GM12878 (cell line): ENCODE data around the gene PASK. TPM values are rescaled to one million over a fixed set of nuclear protein-coding genes. Genes with fewer than 3 reads are reported as not detected.

ENCODE experiments used
- ATAC-seq: fragments of 200-7000 bp; cut with Tn5 transposase; 3 replicates; pipeline ENCODE4 v1.9.1; 2020; ENCODE audit warnings: mild to moderate bottlenecking, moderate library complexity
- BruUV-seq: library from RNA; stranded (reverse); fragments of 400-500 nt; replicated peaks from 2 replicates; lab custom pipeline; 2021; lab: Mats Ljungman, UMichigan
- CTCF ChIA-PET: fragments of 300-600 bp; sonication (Branson Sonifier 250); formaldehyde crosslinking; extraction: SDS; loops from one replicate; lab custom pipeline; 2021; ENCODE audit warnings: inconsistent platforms; lab: Yijun Ruan, JAX
- POLR2A ChIA-PET: fragments of 350-600 bp; formaldehyde crosslinking; extraction: SDS; loops from one replicate; lab custom pipeline; 2021; ENCODE audit warnings: inconsistent platforms; lab: Charles Lee
- RAD21 ChIA-PET: fragments of 300-600 bp; sonication (Branson Sonifier 250); formaldehyde crosslinking; loops from one replicate; lab custom pipeline; 2023; ENCODE audit warnings: antibody characterized with exemption; ENCODE audit not compliant: unreplicated experiment; lab: Charles Lee
- SMC1A ChIA-PET: fragments of 300-600 bp; sonication (Branson Sonifier 250); formaldehyde crosslinking; loops from one replicate; lab custom pipeline; 2023; ENCODE audit not compliant: unreplicated experiment, uncharacterized antibody; lab: Charles Lee
- DNase-seq: peaks from one replicate; pipeline ENCODE4 v3.0.0-alpha.2; 2011; ENCODE audit warnings: low read depth, low spot score
- FAIRE-seq: peaks from 3 replicates; lab custom pipeline; 2011; peaks lifted over from hg19 to GRCh38; lab: Jason Lieb, UNC
- H2AFZ ChIP-seq: 2 replicates; pipeline ENCODE4 v1.6.0; 2011; ENCODE audit warnings: low read depth, low read length, control low read depth; ENCODE audit not compliant: control insufficient read depth
- H3K27ac ChIP-seq: 2 replicates; pipeline ENCODE4 v1.5.1; 2011; ENCODE audit warnings: control low read depth; ENCODE audit not compliant: control insufficient read depth, insufficient read depth
- H3K27me3 ChIP-seq, 2 experiments: replicated peaks in 1 of 2; 2 replicates each; pipeline versions ENCODE4 v1.6.0 to v1.6.1; 2011; ENCODE audit warnings: low read length in 1 of 2; ENCODE audit not compliant: control insufficient read depth in 2 of 2, insufficient read depth in 2 of 2
- H3K36me3 ChIP-seq, 2 experiments: 2 replicates each; pipeline ENCODE4 v1.5.1; 2011; ENCODE audit warnings: low read length in 1 of 2; ENCODE audit not compliant: control insufficient read depth in 2 of 2, insufficient read depth in 2 of 2
- H3K4me1 ChIP-seq: 2 replicates; pipeline ENCODE4 v1.6.1; 2011; ENCODE audit warnings: mild to moderate bottlenecking, low read length, moderate library complexity, mixed read lengths; ENCODE audit not compliant: control insufficient read depth, insufficient read depth
- H3K4me2 ChIP-seq: 2 replicates; pipeline ENCODE4 v1.6.0; 2011; ENCODE audit warnings: control low read depth; ENCODE audit not compliant: control insufficient read depth, insufficient read depth
- H3K4me3 ChIP-seq: fragments of 200-600 bp; sonication (generic); 2 replicates; pipeline ENCODE4 v1.5.1; 2016
- H3K79me2 ChIP-seq: 2 replicates; pipeline ENCODE4 v1.6.0; 2011; ENCODE audit warnings: low read length; ENCODE audit not compliant: control insufficient read depth, insufficient read depth
- H3K9ac ChIP-seq: 2 replicates; pipeline ENCODE4 v1.8.0; 2011; ENCODE audit warnings: low read length, control low read depth, mixed read lengths; ENCODE audit not compliant: control insufficient read depth, insufficient read depth
- H3K9me3 ChIP-seq: replicated peaks from 3 replicates; pipeline ENCODE4 v1.5.1; 2011; ENCODE audit warnings: mild to moderate bottlenecking, low read length; ENCODE audit not compliant: control insufficient read depth, insufficient read depth
- H4K20me1 ChIP-seq: 2 replicates; pipeline ENCODE4 v1.6.0; 2011; ENCODE audit not compliant: control insufficient read depth, insufficient read depth
- MLLT1 ChIP-seq: fragments of 450-650 bp; IDR thresholded peaks from 2 replicates; pipeline ENCODE4 v1.6.1; 2016; ENCODE audit warnings: mild to moderate bottlenecking
- ZBTB33 ChIP-seq: fragments of 450-650 bp; IDR thresholded peaks from 2 replicates; pipeline ENCODE4 v1.6.1; 2017; ENCODE audit warnings: mild to moderate bottlenecking
- WGBS: methylation state at CpG from one replicate; pipeline ENCODE4 v1.1.6; 2016; ENCODE audit warnings: low lambda C conversion rate; ENCODE audit not compliant: insufficient replicate concordance, insufficient coverage; ENCODE audit errors: missing lambda C conversion rate; 5-methylcytosine and 5-hydroxymethylcytosine counted together
- in situ Hi-C: fragments of 300-500 bp; cut with MboI; formaldehyde crosslinking; loops from 9 replicates; pipeline ENCODE4 v1.14.3; 2018; ENCODE audit warnings: mixed read lengths
- intact Hi-C: fragments of 100-400 bp; cut with micrococcal nuclease; formaldehyde crosslinking; loops from one replicate; pipeline ENCODE4 v1.14.2; 2022; ENCODE audit not compliant: unreplicated experiment
- polyA plus RNA-seq, 11 experiments: library from polyadenylated mRNA; depleted of rRNA in 4 of 11; unstranded in 6 of 11; stranded (reverse) in 5 of 11; fragments of >200 nt; fragmentation: Nextera tagmentation in 4 of 11; fragmentation: Illumina TruSeq in 1 of 11; extraction: Ambion mirVana in 4 of 11; extraction: Trizol in 1 of 11; gene quantifications; 1 replicate in 1 of 11; 2 replicates in 10 of 11; pipeline versions ENCODE4 v1.2.1 to v1.2.3, GENCODE V29; 2011 to 2016; ENCODE audit warnings: inconsistent platforms in 2 of 11, missing spikeins in 2 of 11, low read depth in 1 of 11
- total RNA-seq, 4 experiments: library from RNA; depleted of rRNA in 3 of 4; stranded (reverse); fragments of >200 nt in 3 of 4; fragmentation: Illumina TruSeq in 1 of 4; extraction: Trizol in 1 of 4; gene quantifications; 2 replicates each; pipeline versions ENCODE4 v1.2.1 to v1.2.3, GENCODE V29; 2013 to 2021

The PASK gene
- total and polyA plus RNA-seq, 10 of the 15 experiments (the other 5 are each of a cell fraction or from before 2014, with no cell fraction given): 9.6 to 62.2 (median 28.5) TPM

- Histone ChIP-seq H3K27me3 (no peaks in the 10 kb centered on the region), H3K4me1 (no peaks in the 10 kb centered on the region), H3K4me2 (no peak overlapping the region), H3K27ac (no peak overlapping the region), H3K4me3 (no peak overlapping the region), H2AFZ (no peak overlapping the region), H3K79me2 (peaks cover 6% of the 10 kb centered on the region), H3K9ac (no peak overlapping the region), H3K9me3 (peaks cover 3% of the 10 kb centered on the region), H4K20me1 (no peaks in the 10 kb centered on the region), H3K36me3 (peaks cover 18 to 23% of the 10 kb centered on the region in 2 experiments; a peak in 3 of 4 replicates)
- FAIRE-seq: no peak
- no TSS peak for BruUV-seq
- DNase-seq: no peak
- POLR2A ChIA-PET: interaction anchor here (0.7 kb wide), 2 partner anchors 9 to 97 kb away, joined by 4 to 5 read pairs; no protein-coding TSS in a partner anchor
- in situ Hi-C loops: no loop called here
- peak; percentile 47 for ATAC-seq
- RAD21 ChIA-PET: no interaction called here
- intact Hi-C loops: no loop called here
- peak; percentile 65; the same call in 1 of the 2 replicates for TF ChIP-seq MLLT1
- no peak for TF ChIP-seq ZBTB33
- SMC1A ChIA-PET: no interaction called here
- CTCF ChIA-PET: no interaction called here
- 97% methylated on average over 24 of the region's 24 CpGs for WGBS
Measured at GRCh38 chr2:241118737-241119505, 30.4 kb downstream of the PASK start.
